ENCODE results near the gene NFYC. TPM values are rescaled to one million over a fixed set of nuclear protein-coding genes. Genes with fewer than 3 reads are reported as not detected.

Gene NFYC
- total RNA-seq, 1 experiment from 2014 or later: 63.3 TPM

DNA sequence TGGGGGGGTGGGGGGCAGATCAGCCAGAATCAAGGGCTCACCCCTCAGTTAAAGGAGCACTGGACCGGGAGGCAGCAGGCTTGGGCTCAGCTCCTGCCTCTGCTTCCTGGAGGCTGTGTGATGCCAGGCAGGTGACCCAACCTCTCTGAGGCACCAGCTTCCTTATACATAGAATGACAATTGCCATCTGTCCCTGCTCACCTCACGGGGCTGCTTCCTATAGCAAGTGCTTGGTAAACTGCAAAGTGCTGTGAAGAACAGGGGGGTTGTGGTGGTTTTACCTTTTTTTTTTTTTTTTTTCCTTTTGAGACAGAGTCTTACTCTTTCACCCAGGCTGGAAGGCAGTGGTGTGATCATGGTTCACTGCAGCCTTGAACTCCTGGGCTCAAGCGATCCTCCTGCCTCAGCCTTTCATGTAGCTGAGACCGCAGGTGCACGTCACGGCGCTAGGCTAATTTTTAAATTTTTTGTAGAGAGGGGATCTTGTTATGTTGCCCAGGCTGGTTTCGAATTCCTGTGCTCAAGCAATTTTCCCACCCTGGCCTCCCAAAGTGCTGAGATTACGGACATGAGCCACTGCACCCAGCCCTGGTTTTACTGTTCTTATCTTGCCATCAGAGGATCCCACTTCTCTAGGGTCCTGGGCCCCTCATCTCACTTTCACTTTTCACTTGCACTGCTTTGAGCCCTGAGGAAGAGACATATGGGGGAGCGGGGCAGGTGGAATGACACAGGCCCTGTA lies 103.6 kb downstream of the NFYC start (continued):
- TF ChIP-seq YY1 (IDR thresholded peaks at IDR 0.05; ENCODE audit: extremely low read depth, insufficient replicate concordance, low read depth, low read length) (no peak), SP1 (IDR thresholded peaks at IDR 0.05; ENCODE audit: low read depth) (no peak), ZFX (IDR thresholded peaks at IDR 0.05) (no peak), JUND (IDR thresholded peaks at IDR 0.05) (no peak), POLR2A (IDR thresholded peaks at IDR 0.05; ENCODE audit: borderline replicate concordance, extremely low read depth, insufficient read depth, insufficient read length) (no peak), FOSL1 (IDR thresholded peaks at IDR 0.05; ENCODE audit: low read depth) (no peak), TCF7L2 (IDR thresholded peaks at IDR 0.05; ENCODE audit: borderline replicate concordance, extremely low read depth, insufficient read depth, insufficient read length) (no peak)
- TF ChIP-seq, protein P1, sequence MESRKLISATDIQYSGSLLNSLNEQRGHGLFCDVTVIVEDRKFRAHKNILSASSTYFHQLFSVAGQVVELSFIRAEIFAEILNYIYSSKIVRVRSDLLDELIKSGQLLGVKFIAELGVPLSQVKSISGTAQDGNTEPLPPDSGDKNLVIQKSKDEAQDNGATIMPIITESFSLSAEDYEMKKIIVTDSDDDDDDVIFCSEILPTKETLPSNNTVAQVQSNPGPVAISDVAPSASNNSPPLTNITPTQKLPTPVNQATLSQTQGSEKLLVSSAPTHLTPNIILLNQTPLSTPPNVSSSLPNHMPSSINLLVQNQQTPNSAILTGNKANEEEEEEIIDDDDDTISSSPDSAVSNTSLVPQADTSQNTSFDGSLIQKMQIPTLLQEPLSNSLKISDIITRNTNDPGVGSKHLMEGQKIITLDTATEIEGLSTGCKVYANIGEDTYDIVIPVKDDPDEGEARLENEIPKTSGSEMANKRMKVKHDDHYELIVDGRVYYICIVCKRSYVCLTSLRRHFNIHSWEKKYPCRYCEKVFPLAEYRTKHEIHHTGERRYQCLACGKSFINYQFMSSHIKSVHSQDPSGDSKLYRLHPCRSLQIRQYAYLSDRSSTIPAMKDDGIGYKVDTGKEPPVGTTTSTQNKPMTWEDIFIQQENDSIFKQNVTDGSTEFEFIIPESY (IDR thresholded peaks at IDR 0.05; ENCODE audit: extremely low read depth, insufficient replicate concordance, low read length): no peak

DNA sequence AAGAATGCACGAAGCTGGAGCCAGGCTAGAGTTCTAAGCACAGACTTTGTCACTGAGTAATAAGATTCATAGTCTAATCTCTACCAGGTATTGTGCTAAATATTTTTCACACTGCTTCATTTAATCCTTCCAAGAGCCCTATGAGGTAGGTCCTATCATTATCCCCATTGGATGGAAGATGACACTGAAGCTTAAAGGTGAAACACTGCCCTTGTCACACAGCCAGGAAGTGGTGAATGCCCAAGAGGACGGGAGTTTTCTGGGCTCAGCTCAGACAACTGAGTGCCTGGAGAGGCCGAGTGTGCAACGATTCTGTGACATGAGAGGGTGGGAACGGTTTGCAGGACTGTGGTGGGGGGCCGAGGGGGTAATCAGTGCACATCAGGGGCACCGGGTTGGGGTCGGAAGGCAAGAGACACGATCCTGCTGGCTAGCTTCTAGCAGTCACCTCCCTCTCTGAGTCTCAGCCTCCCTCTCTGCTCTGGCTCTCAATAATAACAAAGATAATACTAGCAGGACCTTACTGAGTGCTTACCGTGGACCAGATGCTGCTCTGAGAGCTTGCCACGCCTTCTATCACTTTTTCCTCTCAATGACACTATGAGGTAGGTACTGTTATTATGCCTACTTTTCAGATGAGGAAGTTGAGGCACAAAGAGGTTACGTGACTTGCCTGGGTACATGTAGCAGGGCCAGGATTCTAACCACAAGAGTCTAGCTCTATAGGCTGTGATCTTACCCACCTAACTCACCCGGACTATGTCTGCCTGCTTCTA lies 104.5 kb downstream of the NFYC start:
- Histone ChIP-seq H4K20me1 (ENCODE audit: insufficient read depth) (no peaks in the 10 kb centered on the region), H3K9me3 (ENCODE audit: control insufficient read depth in 1 of 2, insufficient read depth in 1 of 2, low read depth in 1 of 2, low read length in 2 of 2) (no peaks in the 10 kb centered on the region), H3K9me2 (ENCODE audit: insufficient read depth) (no peaks in the 10 kb centered on the region), H3K36me3 (ENCODE audit: control insufficient read depth in 1 of 2, insufficient read depth in 2 of 2, low read length in 2 of 2) (no peaks in the 10 kb centered on the region), H3K27me3 (ENCODE audit: insufficient read depth, low read length) (no peaks in the 10 kb centered on the region), H3K4me2 (ENCODE audit: low read length) (no peak overlapping the region), H3K4me3 (replicated peaks in 1 of 2; ENCODE audit: low read depth in 1 of 2, low read length in 2 of 2) (no peak overlapping the region), H3K4me1 (ENCODE audit: control insufficient read depth in 1 of 2, insufficient read depth in 2 of 2, low read length in 2 of 2) (peaks cover 0 to 8% of the 10 kb centered on the region in 2 experiments; a peak in 1 of 4 replicates), H3K9ac (ENCODE audit: low read length) (no peak overlapping the region), H3K79me2 (ENCODE audit: insufficient read depth, low read length) (no peaks in the 10 kb centered on the region), H3K27ac (ENCODE audit: low read depth, low read length) (no peak overlapping the region), H2AFZ (ENCODE audit: low read depth, low read length, poor library complexity, severe bottlenecking) (no peak overlapping the region)
- ChIA-PET RAD21 (ENCODE audit: low non-redundant PET in 1 of 2, low total read pairs in 2 of 2, uncharacterized antibody in 2 of 2, unreplicated experiment in 2 of 2) (no interaction called here), POLR2A (no interaction called here), CTCF (no interaction called here)
- intact Hi-C loops (cut with micrococcal nuclease): no loop called here
- ATAC-seq: no peak
- TF ChIP-seq TCF7L2 (IDR thresholded peaks at IDR 0.05; ENCODE audit: borderline replicate concordance, extremely low read depth, insufficient read depth, insufficient read length) (no peak), SP1 (IDR thresholded peaks at IDR 0.05; ENCODE audit: low read depth) (no peak), EZH2phosphoT487 (IDR thresholded peaks at IDR 0.05; ENCODE audit: borderline replicate concordance) (no peak), EZH2 (IDR thresholded peaks at IDR 0.05) (no peak), SRF (IDR thresholded peaks at IDR 0.05; ENCODE audit: low read depth) (no peak), CEBPB (IDR thresholded peaks at IDR 0.05; ENCODE audit: low read depth) (no peak), ZFX (IDR thresholded peaks at IDR 0.05) (no peak), JUND (IDR thresholded peaks at IDR 0.05) (no peak), POLR2AphosphoS5 (IDR thresholded peaks at IDR 0.05; ENCODE audit: low read depth, low read length) (no peak)
- TF ChIP-seq, protein P2, sequence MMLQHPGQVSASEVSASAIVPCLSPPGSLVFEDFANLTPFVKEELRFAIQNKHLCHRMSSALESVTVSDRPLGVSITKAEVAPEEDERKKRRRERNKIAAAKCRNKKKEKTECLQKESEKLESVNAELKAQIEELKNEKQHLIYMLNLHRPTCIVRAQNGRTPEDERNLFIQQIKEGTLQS (IDR thresholded peaks at IDR 0.05): no peak
- TF ChIP-seq, protein P3, sequence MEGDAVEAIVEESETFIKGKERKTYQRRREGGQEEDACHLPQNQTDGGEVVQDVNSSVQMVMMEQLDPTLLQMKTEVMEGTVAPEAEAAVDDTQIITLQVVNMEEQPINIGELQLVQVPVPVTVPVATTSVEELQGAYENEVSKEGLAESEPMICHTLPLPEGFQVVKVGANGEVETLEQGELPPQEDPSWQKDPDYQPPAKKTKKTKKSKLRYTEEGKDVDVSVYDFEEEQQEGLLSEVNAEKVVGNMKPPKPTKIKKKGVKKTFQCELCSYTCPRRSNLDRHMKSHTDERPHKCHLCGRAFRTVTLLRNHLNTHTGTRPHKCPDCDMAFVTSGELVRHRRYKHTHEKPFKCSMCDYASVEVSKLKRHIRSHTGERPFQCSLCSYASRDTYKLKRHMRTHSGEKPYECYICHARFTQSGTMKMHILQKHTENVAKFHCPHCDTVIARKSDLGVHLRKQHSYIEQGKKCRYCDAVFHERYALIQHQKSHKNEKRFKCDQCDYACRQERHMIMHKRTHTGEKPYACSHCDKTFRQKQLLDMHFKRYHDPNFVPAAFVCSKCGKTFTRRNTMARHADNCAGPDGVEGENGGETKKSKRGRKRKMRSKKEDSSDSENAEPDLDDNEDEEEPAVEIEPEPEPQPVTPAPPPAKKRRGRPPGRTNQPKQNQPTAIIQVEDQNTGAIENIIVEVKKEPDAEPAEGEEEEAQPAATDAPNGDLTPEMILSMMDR (IDR thresholded peaks at IDR 0.05 in 2 of 3, conservative IDR thresholded peaks at IDR 0.05 in 1 of 3; ENCODE audit: borderline replicate concordance in 1 of 3, insufficient read depth in 1 of 3, low read depth in 2 of 3, low read length in 2 of 3): no peak
- no TSS peak for BruUV-seq (replicated peaks)
- no peak for DNase-seq (ENCODE audit: low read depth, low spot score)
